HCT116 (cell line): ENCODE data around the gene LYL1.

Source experiments
- MAX ChIP-seq: IDR thresholded peaks from 2 replicates; pipeline ENCODE4 v1.6.1; 2012
- TF ChIP-seq, protein P1 (sequence below), 3 experiments: fragments of 200-600 bp in 1 of 3; sonication (generic) in 1 of 3; IDR thresholded peaks in 2 of 3; conservative IDR thresholded peaks in 1 of 3; 2 replicates each; pipeline ENCODE4 v1.5.1; 2012 to 2017; ENCODE audit warnings: low read depth in 2 of 3, low read length in 2 of 3, antibody characterized with exemption in 1 of 3, borderline replicate concordance in 1 of 3, control low read depth in 1 of 3, mild to moderate bottlenecking in 1 of 3, mixed read lengths in 1 of 3, mixed run types in 1 of 3, moderate library complexity in 1 of 3; ENCODE audit not compliant: insufficient read depth in 1 of 3

- TF ChIP-seq, protein P1, sequence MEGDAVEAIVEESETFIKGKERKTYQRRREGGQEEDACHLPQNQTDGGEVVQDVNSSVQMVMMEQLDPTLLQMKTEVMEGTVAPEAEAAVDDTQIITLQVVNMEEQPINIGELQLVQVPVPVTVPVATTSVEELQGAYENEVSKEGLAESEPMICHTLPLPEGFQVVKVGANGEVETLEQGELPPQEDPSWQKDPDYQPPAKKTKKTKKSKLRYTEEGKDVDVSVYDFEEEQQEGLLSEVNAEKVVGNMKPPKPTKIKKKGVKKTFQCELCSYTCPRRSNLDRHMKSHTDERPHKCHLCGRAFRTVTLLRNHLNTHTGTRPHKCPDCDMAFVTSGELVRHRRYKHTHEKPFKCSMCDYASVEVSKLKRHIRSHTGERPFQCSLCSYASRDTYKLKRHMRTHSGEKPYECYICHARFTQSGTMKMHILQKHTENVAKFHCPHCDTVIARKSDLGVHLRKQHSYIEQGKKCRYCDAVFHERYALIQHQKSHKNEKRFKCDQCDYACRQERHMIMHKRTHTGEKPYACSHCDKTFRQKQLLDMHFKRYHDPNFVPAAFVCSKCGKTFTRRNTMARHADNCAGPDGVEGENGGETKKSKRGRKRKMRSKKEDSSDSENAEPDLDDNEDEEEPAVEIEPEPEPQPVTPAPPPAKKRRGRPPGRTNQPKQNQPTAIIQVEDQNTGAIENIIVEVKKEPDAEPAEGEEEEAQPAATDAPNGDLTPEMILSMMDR (IDR thresholded peaks at IDR 0.05 in 2 of 3, conservative IDR thresholded peaks at IDR 0.05 in 1 of 3; ENCODE audit: borderline replicate concordance in 1 of 3, insufficient read depth in 1 of 3, low read depth in 2 of 3, low read length in 2 of 3): no peak
- no peak for TF ChIP-seq MAX
These were observed 37.1 kb upstream of the LYL1 start for GRCh38 chr19:13139633-13140311.
